Esophagus squamous epithelium (tissue), 5 donors: ENCODE measurements around the gene AHRR. TPM values are rescaled to one million over a fixed set of nuclear protein-coding genes. Genes with fewer than 3 reads are reported as not detected.

ENCODE experiments used
- DNase-seq: peaks from one replicate; lab custom pipeline; 2025; lab: John Stamatoyannopoulos, UW
- H3K27ac ChIP-seq, 4 donors: fragments of 200-600 bp; sonication (generic); one replicate each; pipeline ENCODE4 v1.5.1; 2016 to 2019; ENCODE audit warnings: mild to moderate bottlenecking in 1 of 4
- H3K27me3 ChIP-seq, 4 donors: fragments of 200-600 bp; sonication (generic); 1 replicate in 3 of 4; 2 replicates in 1 of 4; pipeline versions ENCODE4 v1.5.1 to v1.6.0; 2017 to 2021; ENCODE audit warnings: antibody characterized with exemption in 1 of 4
- H3K36me3 ChIP-seq, 3 donors: fragments of 200-600 bp; sonication (generic); one replicate each; pipeline ENCODE4 v1.5.1; 2016 to 2019
- H3K4me1 ChIP-seq, 3 donors: fragments of 200-600 bp; sonication (generic); one replicate each; pipeline ENCODE4 v1.5.1; 2017 to 2019
- H3K4me3 ChIP-seq, 4 donors: fragments of 200-600 bp; sonication (generic); 1 replicate in 3 of 4; 2 replicates in 1 of 4; pipeline ENCODE4 v1.5.1; 2016 to 2019; ENCODE audit warnings: mild to moderate bottlenecking in 2 of 4, moderate library complexity in 1 of 4
- H3K9me3 ChIP-seq, 3 donors: fragments of 200-600 bp; sonication (generic); one replicate each; pipeline ENCODE4 v1.5.1; 2016 to 2019
- POLR2A ChIP-seq, 4 donors: fragments of 450-650 bp; IDR thresholded peaks; one replicate each; pipeline ENCODE4 v1.6.1; 2017; ENCODE audit warnings: antibody characterized with exemption in 4 of 4, mild to moderate bottlenecking in 4 of 4, moderate library complexity in 3 of 4
- WGBS, 2 donors: methylation state at CpG; one replicate each; pipeline ENCODE4 v1.1.5; 2018; 5-methylcytosine and 5-hydroxymethylcytosine counted together
- intact Hi-C: fragments of 100-400 bp; cut with DNase I; formaldehyde crosslinking; loops from one replicate; pipeline ENCODE4 v1.15.0; 2022
- total RNA-seq, 4 donors: library from RNA; depleted of rRNA; stranded (reverse); fragments of >200 nt; gene quantifications; one replicate each; pipeline ENCODE4 v1.1.0, GENCODE V29; 2016
- TF ChIP-seq, protein P1 (sequence below), 6 experiments: fragments of 450-650 bp in 4 of 6; fragments of 200-600 bp in 2 of 6; sonication (generic) in 2 of 6; IDR thresholded peaks; one replicate each; pipeline ENCODE4 v1.5.1; 2016 to 2019; ENCODE audit warnings: antibody characterized with exemption in 6 of 6, mild to moderate bottlenecking in 4 of 6, moderate library complexity in 4 of 6
- donor health status: DM: yes; HTN: yes; CAD: no.

AHRR gene
- total RNA-seq, 4 donors from 2014 or later = 0.66 to 1.5 (median 1.1) TPM

DNA sequence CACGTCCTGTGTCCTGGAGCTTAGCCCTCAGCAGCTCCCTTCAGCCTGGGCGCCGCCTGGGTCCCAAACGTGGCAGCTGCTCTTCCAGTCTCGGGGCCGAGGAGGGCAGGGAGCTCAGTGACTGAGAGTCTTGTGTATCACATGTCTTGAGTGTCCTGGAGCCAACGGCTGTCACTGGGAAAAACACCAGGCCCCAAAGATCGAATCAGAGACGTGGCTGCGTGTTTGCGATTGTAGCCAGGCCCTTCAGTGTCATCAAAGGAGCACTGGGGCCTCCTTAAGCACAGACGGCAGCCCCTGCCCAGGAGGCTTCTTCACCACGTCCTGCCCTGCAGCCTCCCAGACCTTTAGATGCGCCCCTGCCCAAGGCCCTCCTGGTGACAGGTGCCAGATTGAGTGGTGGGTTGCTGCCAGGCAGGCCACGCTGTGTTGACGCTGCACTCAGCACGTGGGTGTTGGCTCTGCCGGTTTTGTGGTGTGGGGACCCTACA lies 115.8 kb downstream of the AHRR start:
- H3K27me3 ChIP-seq = peaks cover 0 to 20% (median 0%) of the 10 kb centered on the region in 4 donors
- 68 to 80% methylated on average over 9 to 12 of the region's 18 CpGs for WGBS, 2 donors
- intact Hi-C loops = no loop called here

DNA sequence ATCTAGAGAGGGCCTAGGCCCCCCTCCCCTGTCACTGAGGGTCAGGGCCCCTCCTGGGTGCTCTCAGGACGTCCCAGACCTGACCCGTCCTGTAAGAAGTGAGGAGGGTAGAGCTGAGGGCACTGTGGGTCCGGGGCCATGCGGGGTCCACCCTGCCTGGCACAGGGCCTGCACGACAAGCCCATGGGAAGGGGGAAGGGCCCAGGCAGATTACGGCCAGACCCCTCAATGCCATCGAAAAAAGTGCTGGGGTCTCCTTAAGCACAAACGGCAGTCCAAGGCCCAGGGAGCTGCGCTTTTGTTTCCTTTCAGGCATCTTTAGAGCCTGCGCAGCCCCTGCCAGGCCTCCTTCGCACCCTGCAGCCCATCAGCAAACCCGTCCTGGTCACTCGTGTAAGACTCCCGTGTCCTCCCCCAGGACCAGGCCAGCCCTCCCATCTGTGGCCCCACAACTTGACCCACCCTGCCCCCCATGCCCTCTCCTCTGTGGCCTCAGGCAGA lies 117.0 kb downstream of the AHRR start:
- no peaks in the 10 kb centered on the region for H3K36me3 ChIP-seq
- 76 to 91% methylated on average over 6 to 14 of the region's 14 CpGs for WGBS, 2 donors
- intact Hi-C loops = no loop called here
- no peak for TF ChIP-seq POLR2A (IDR thresholded peaks at IDR 0.05)
- TF ChIP-seq, protein P1, sequence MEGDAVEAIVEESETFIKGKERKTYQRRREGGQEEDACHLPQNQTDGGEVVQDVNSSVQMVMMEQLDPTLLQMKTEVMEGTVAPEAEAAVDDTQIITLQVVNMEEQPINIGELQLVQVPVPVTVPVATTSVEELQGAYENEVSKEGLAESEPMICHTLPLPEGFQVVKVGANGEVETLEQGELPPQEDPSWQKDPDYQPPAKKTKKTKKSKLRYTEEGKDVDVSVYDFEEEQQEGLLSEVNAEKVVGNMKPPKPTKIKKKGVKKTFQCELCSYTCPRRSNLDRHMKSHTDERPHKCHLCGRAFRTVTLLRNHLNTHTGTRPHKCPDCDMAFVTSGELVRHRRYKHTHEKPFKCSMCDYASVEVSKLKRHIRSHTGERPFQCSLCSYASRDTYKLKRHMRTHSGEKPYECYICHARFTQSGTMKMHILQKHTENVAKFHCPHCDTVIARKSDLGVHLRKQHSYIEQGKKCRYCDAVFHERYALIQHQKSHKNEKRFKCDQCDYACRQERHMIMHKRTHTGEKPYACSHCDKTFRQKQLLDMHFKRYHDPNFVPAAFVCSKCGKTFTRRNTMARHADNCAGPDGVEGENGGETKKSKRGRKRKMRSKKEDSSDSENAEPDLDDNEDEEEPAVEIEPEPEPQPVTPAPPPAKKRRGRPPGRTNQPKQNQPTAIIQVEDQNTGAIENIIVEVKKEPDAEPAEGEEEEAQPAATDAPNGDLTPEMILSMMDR (IDR thresholded peaks at IDR 0.05) = no peak
- H3K27ac ChIP-seq = no peak overlapping the region
- peaks cover 6 to 11% (median 10%) of the 10 kb centered on the region in 3 donors for H3K4me1 ChIP-seq
- H3K4me3 ChIP-seq = no peak overlapping the region
- peaks cover 0 to 20% (median 0%) of the 10 kb centered on the region in 4 donors for H3K27me3 ChIP-seq
- H3K9me3 ChIP-seq = no peaks in the 10 kb centered on the region
- DNase-seq = no peak

More for the DNA sequence above, 115.8 kb downstream of the AHRR start:
- H3K27ac ChIP-seq = no peak overlapping the region
- H3K4me3 ChIP-seq = no peak overlapping the region
- no peaks in the 10 kb centered on the region for H3K9me3 ChIP-seq
- peaks cover 5 to 6% (median 5%) of the 10 kb centered on the region in 3 donors for H3K4me1 ChIP-seq
- DNase-seq = no peak
- TF ChIP-seq, protein P1 (IDR thresholded peaks at IDR 0.05) = no peak
- TF ChIP-seq POLR2A (IDR thresholded peaks at IDR 0.05) = no peak
- no peaks in the 10 kb centered on the region for H3K36me3 ChIP-seq

DNA sequence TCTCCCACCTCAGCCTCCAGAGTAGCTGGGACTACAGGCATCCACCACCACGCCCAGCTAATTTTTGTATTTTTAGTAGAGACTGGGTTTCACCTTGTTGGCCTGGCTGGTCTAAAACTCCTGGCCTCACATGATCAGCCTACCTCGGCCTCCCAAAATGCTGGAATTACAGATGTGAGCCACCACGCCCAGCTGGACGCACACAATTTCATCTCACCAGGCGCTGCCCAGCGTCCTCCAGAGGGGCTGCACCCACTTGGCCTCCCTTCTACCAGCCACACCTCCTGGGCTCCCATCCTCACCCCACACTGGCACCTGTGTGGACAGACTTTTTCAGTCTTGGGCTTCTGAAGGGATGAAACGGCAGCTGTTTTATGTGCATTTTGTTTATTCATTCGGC lies 117.7 kb downstream of the AHRR start:
- no peak overlapping the region for H3K27ac ChIP-seq
- no peaks in the 10 kb centered on the region for H3K36me3 ChIP-seq
- no peak for DNase-seq
- no peak overlapping the region for H3K4me3 ChIP-seq
- TF ChIP-seq, protein P1 (IDR thresholded peaks at IDR 0.05) = no peak
- TF ChIP-seq POLR2A (IDR thresholded peaks at IDR 0.05) = no peak
- WGBS, 2 donors = 77 to 81% methylated on average over 8 of the region's 8 CpGs
- H3K27me3 ChIP-seq = peaks cover 0 to 18% (median 0%) of the 10 kb centered on the region in 4 donors
- peaks cover 12 to 18% (median 17%) of the 10 kb centered on the region in 3 donors for H3K4me1 ChIP-seq
- no peaks in the 10 kb centered on the region for H3K9me3 ChIP-seq
- intact Hi-C loops = no loop called here

DNA sequence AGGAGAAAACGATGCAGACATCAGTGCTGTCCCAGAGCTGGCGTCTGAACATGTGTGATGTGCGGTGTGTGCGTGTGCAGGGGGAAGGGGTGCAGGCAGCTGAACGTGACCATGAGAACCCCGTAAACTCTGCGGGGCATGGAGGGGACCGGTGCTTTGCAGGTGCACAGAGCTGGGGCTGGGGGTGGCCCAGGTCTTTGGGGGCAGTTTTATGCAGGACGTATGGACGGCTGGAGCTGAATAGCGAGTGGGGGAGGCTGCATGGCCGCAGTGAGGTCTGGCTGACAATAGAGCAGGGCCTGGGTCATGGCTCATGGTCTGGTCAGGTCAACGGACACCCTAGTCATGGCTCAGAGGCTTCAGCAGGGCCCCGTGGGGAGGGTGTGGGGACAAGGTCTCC lies 118.1 kb downstream of the AHRR start:
- Histone ChIP-seq H3K4me3 (no peak overlapping the region), H3K9me3 (no peaks in the 10 kb centered on the region), H3K27ac (no peak overlapping the region), H3K4me1 (peaks cover 16 to 22% (median 20%) of the 10 kb centered on the region in 3 donors), H3K27me3 (peaks cover 0 to 14% (median 0%) of the 10 kb centered on the region in 4 donors), H3K36me3 (no peaks in the 10 kb centered on the region)
- 73% methylated on average over 11 of the region's 14 CpGs for WGBS, 2 donors
- intact Hi-C loops = loop anchor here (10.0 kb wide), 1 partner anchor 175 kb away; the partner anchor contains the start of gene CEP72
- no peak for DNase-seq
- TF ChIP-seq POLR2A (IDR thresholded peaks at IDR 0.05) = no peak
- TF ChIP-seq, protein P1 (IDR thresholded peaks at IDR 0.05) = no peak

DNA sequence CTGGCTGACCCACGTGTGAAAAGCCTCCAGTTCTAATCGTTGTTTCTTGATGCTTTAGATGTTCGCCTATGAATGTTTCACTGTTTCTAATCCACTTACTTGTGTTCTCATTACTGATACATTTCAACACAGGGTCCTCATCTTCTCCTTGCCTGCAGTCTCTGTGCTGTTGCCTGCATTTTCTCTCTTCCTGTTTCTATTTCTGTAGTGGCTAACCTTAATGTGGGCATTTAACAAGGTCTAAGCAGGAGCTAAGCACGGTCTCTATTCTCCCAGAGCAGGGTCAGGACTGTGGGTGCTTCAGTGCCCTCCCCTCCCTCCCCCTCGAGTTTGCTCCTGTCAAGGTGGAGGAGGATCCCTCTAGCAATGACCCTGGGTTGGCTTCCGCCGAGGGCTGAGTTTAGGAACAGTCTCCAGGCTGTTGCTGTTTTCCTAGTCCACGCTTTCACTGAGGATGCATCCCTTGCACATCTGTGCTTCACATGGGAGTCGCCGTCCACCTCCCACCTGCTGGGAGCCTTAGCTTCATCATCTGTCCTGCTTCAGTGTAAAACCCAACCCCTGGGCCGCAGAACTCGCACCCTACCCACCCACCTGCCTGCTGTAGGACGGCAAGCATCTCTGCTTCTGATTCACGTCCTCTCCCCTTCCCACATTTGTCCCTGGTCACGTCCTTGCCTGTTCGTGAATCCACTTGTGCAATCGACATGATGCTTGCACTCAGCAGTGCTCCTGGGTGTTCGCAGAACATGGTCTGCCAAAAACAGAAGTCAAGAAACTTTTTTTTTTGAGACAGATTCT lies 119.1 kb downstream of the AHRR start:
- H3K27ac ChIP-seq = no peak overlapping the region
- intact Hi-C loops = loop anchor here (10.0 kb wide), 1 partner anchor 174 kb away; the partner anchor contains the start of gene CEP72
- 72 to 73% methylated on average over 10 to 18 of the region's 18 CpGs for WGBS, 2 donors
- H3K4me1 ChIP-seq = peaks cover 17 to 32% (median 20%) of the 10 kb centered on the region in 3 donors
- peaks cover 0 to 11% (median 0%) of the 10 kb centered on the region in 4 donors for H3K27me3 ChIP-seq
- peaks cover 0 to 3% (median 0%) of the 10 kb centered on the region in 3 donors for H3K36me3 ChIP-seq
- H3K4me3 ChIP-seq = no peak overlapping the region
- no peaks in the 10 kb centered on the region for H3K9me3 ChIP-seq
- TF ChIP-seq POLR2A (IDR thresholded peaks at IDR 0.05) = no peak
- DNase-seq = no peak
